Mesothelial cell of epicardium (in vitro differentiated cells): ENCODE results near the gene EHD2. TPM values are rescaled to one million over a fixed set of nuclear protein-coding genes. Genes with fewer than 3 reads are reported as not detected.
"Not testable (repeated sequence)": the region's sequence is repeated elsewhere in the genome, so short reads cannot be mapped to it uniquely, and the experiment has no call there.

ENCODE experiments used
- DNase-seq, 2 experiments: peaks; one replicate each; pipeline ENCODE4 v3.0.0; 2021; ENCODE audit warnings: low spot score in 2 of 2; ENCODE audit not compliant: unreplicated experiment in 2 of 2
- H3K27ac Mint-ChIP-seq: 2 replicates; pipeline ENCODE4 v1.8.0; 2021; ENCODE audit warnings: mixed read lengths
- H3K27me3 Mint-ChIP-seq: 2 replicates; pipeline ENCODE4 v1.8.0; 2021; ENCODE audit warnings: low read depth, mixed read lengths
- H3K36me3 Mint-ChIP-seq: 2 replicates; pipeline ENCODE4 v1.8.0; 2021; ENCODE audit warnings: mixed read lengths
- H3K4me1 Mint-ChIP-seq: 2 replicates; pipeline ENCODE4 v1.8.0; 2021; ENCODE audit warnings: mixed read lengths
- H3K4me3 Mint-ChIP-seq: 2 replicates; pipeline ENCODE4 v1.8.0; 2021; ENCODE audit warnings: mild to moderate bottlenecking, moderate library complexity, mixed read lengths
- H3K9me3 Mint-ChIP-seq: 2 replicates; pipeline ENCODE4 v1.8.0; 2021; ENCODE audit warnings: mixed read lengths
- total RNA-seq: library from RNA; stranded (reverse); gene quantifications from 3 replicates; pipeline ENCODE4 v1.2.1, GENCODE V29; 2021
- TF ChIP-seq, protein P1 (sequence below): fragments of 200-600 bp; sonication (generic); IDR thresholded peaks from one replicate; pipeline ENCODE4 v1.5.0; 2021; ENCODE audit warnings: antibody characterized with exemption; ENCODE audit not compliant: unreplicated experiment

The EHD2 gene
- total RNA-seq, 1 donor from 2014 or later = 39.2 TPM

- H3K27me3 Mint-ChIP-seq = peaks cover 15% of the 10 kb centered on the region
- H3K27ac Mint-ChIP-seq = no peak overlapping the region
- H3K4me3 Mint-ChIP-seq = peak overlapping the region; percentile 20
- H3K36me3 Mint-ChIP-seq = peaks cover 10% of the 10 kb centered on the region
- peaks cover 8% of the 10 kb centered on the region for H3K9me3 Mint-ChIP-seq
- peaks cover 6% of the 10 kb centered on the region for H3K4me1 Mint-ChIP-seq
- DNase-seq = no peak
- TF ChIP-seq, protein P1, sequence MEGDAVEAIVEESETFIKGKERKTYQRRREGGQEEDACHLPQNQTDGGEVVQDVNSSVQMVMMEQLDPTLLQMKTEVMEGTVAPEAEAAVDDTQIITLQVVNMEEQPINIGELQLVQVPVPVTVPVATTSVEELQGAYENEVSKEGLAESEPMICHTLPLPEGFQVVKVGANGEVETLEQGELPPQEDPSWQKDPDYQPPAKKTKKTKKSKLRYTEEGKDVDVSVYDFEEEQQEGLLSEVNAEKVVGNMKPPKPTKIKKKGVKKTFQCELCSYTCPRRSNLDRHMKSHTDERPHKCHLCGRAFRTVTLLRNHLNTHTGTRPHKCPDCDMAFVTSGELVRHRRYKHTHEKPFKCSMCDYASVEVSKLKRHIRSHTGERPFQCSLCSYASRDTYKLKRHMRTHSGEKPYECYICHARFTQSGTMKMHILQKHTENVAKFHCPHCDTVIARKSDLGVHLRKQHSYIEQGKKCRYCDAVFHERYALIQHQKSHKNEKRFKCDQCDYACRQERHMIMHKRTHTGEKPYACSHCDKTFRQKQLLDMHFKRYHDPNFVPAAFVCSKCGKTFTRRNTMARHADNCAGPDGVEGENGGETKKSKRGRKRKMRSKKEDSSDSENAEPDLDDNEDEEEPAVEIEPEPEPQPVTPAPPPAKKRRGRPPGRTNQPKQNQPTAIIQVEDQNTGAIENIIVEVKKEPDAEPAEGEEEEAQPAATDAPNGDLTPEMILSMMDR = no peak
Observed at GRCh38 chr19:47711652-47712242, 1.5 kb upstream of the EHD2 start.

DNA sequence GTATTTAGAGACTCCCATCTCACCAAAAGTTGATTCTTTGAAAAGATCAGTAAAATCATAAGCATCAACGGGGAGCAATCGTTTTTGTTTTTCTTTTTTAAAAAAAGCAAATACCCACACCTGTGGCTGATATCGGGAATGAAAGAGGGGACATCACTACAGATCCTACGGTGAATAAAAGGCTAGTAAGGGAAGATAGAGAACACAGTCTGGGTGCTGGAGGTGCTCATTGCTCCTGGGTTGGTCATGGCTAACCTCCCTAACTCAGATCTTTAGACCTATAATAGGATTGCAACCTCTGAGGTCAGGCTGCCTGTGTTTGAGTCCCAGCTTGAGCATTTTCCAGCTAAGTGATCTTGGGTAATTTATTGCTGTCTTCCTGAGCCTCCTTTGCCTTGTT lies 1.1 kb downstream of the EHD2 start:
- peaks cover 8% of the 10 kb centered on the region for H3K9me3 Mint-ChIP-seq
- peaks cover 16% of the 10 kb centered on the region for H3K36me3 Mint-ChIP-seq
- peak overlapping the region; percentile 73 for H3K4me3 Mint-ChIP-seq
- DNase-seq = no peak
- H3K27me3 Mint-ChIP-seq = peaks cover 7% of the 10 kb centered on the region
- TF ChIP-seq, protein P1 = no peak
- H3K27ac Mint-ChIP-seq = peak overlapping the region; percentile 54
- H3K4me1 Mint-ChIP-seq = peaks cover 17% of the 10 kb centered on the region

- peaks cover 16% of the 10 kb centered on the region for H3K36me3 Mint-ChIP-seq
- H3K27ac Mint-ChIP-seq, H3K27me3 Mint-ChIP-seq, DNase-seq, H3K9me3 Mint-ChIP-seq, H3K4me3 Mint-ChIP-seq: not testable (repeated sequence)
- H3K4me1 Mint-ChIP-seq = peaks cover 21% of the 10 kb centered on the region
Observed at GRCh38 chr19:47714855-47715254, 1.6 kb downstream of the EHD2 start.

DNA sequence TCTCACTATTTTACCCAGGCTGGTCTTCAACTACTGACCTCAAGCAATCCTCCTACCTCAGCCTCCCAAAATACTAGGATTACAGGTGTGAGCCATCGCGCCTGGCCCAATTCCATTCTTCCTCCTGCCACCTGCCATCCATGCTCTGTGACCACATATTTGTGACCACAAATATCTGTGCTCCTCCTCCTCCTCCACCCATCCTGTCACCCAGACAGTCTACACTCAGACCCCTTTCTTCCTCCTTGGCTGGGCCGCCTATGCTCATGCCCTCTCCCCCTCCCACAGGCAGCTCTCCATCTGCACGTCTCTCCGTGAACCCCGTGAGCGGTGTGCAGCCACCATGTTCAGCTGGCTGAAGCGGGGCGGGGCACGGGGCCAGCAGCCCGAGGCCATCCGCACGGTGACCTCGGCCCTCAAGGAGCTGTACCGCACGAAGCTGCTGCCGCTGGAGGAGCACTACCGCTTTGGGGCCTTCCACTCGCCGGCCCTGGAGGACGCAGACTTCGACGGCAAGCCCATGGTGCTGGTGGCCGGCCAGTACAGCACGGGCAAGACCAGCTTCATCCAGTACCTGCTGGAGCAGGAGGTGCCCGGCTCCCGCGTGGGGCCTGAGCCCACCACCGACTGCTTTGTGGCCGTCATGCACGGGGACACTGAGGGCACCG lies 3.2 kb downstream of the EHD2 start:
- peaks cover 7% of the 10 kb centered on the region for H3K27me3 Mint-ChIP-seq
- H3K4me1 Mint-ChIP-seq = peaks cover 28% of the 10 kb centered on the region
- H3K4me3 Mint-ChIP-seq = no peak overlapping the region
- DNase-seq = no peak
- peaks cover 16% of the 10 kb centered on the region for H3K36me3 Mint-ChIP-seq
- TF ChIP-seq, protein P1 = no peak
- H3K9me3 Mint-ChIP-seq = peaks cover 8% of the 10 kb centered on the region
- H3K27ac Mint-ChIP-seq = no peak overlapping the region

DNA sequence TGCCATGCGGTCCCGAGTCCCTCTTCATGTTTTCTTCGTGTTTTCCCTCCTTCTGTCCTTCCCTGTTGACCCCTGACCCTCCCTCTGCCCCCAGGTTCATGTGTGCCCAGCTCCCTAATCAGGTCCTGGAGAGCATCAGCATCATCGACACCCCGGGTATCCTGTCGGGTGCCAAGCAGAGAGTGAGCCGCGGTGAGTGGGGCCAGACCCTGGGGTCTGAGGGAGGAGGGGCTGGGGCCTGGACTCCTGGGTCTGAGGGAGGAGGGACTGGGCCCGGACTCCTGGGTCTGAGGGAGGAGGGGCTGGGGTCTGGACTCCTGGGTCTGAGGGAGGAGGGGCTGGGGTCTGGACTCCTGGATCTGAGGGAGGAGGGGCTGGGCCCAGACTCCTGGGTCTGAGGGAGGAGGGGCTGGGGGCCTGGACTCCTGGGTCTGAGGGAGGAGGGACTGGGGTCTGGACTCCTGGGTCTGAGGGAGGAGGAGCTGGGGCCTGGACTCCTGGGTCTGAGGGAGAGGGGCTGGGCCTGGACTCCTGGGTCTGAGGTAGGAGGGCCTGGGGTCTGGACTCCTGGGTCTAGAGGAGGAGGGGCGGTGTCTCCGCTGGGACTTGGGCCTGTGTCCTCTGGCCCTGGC lies 5.3 kb downstream of the EHD2 start:
- H3K4me1 Mint-ChIP-seq = peaks cover 28% of the 10 kb centered on the region
- peak overlapping the region; percentile 41 for H3K4me3 Mint-ChIP-seq
- DNase-seq, H3K27me3 Mint-ChIP-seq, H3K9me3 Mint-ChIP-seq: not testable (repeated sequence)
- peaks cover 16% of the 10 kb centered on the region for H3K36me3 Mint-ChIP-seq
- H3K27ac Mint-ChIP-seq = peak overlapping the region; percentile 93

- H3K4me3 Mint-ChIP-seq = peak overlapping the region; percentile 41
- H3K27ac Mint-ChIP-seq = peak overlapping the region; percentile 93
- H3K4me1 Mint-ChIP-seq = peaks cover 24% of the 10 kb centered on the region
- H3K36me3 Mint-ChIP-seq = peaks cover 16% of the 10 kb centered on the region
- peaks cover 3% of the 10 kb centered on the region for H3K9me3 Mint-ChIP-seq
- TF ChIP-seq, protein P1 = no peak
- no peaks in the 10 kb centered on the region for H3K27me3 Mint-ChIP-seq
- DNase-seq = peak; percentile 71 to 77
Observed at GRCh38 chr19:47719047-47719859, 6.0 kb downstream of the EHD2 start.
